K562 (cell line): ENCODE data around the gene RPTOR. TPM values are rescaled to one million over a fixed set of nuclear protein-coding genes. Genes with fewer than 3 reads are reported as not detected.

ENCODE experiments used
- CXXC5 ChIP-seq: fragments of 250-450 bp; sonication (Bioruptor Pico); IDR thresholded peaks from 2 replicates; pipeline ENCODE4 v1.8.0; 2022; ENCODE audit warnings: inconsistent platforms, mild to moderate bottlenecking, moderate library complexity
- HES1 ChIP-seq: fragments of 450-650 bp; IDR thresholded peaks from 2 replicates; pipeline ENCODE4 v1.6.1; 2016; ENCODE audit warnings: low read depth, mild to moderate bottlenecking, moderate library complexity
- MYNN ChIP-seq, 2 experiments: sonication (generic); formaldehyde crosslinking in 1 of 2; IDR thresholded peaks; 2 replicates each; pipeline versions ENCODE4 v1.5.0 to v1.6.1; 2016 to 2020; ENCODE audit warnings: antibody characterized with exemption in 1 of 2, missing genetic modification reagents in 1 of 2
- NBN ChIP-seq: fragments of 450-650 bp; IDR thresholded peaks from 2 replicates; pipeline ENCODE4 v1.6.1; 2016; ENCODE audit warnings: low read depth, mild to moderate bottlenecking
- RBM22 ChIP-seq: fragments of 200-400 bp; formaldehyde crosslinking; IDR thresholded peaks from 2 replicates; pipeline ENCODE4 v1.6.1; 2018; ENCODE audit warnings: low read length, low read depth; ENCODE audit not compliant: poor library complexity, severe bottlenecking
- SIRT6 ChIP-seq: IDR thresholded peaks from one replicate; pipeline ENCODE4 v1.6.1; 2012; ENCODE audit warnings: low read depth, mild to moderate bottlenecking, control low read depth, inconsistent platforms, low read length, moderate library complexity
- SIX5 ChIP-seq, 2 experiments: IDR thresholded peaks; 2 replicates each; pipeline ENCODE4 v1.6.1; 2011; ENCODE audit warnings: low read length in 2 of 2, borderline replicate concordance in 1 of 2, low read depth in 1 of 2, mild to moderate bottlenecking in 1 of 2, moderate library complexity in 1 of 2; ENCODE audit not compliant: insufficient read depth in 1 of 2
- SMARCA5 ChIP-seq: fragments of 450-650 bp; IDR thresholded peaks from 2 replicates; pipeline ENCODE4 v1.6.1; 2016
- SMARCB1 ChIP-seq: IDR thresholded peaks from 2 replicates; pipeline ENCODE4 v1.6.1; 2011; ENCODE audit warnings: improper control_type of control experiment, low read depth; ENCODE audit not compliant: insufficient read length
- TAF9B ChIP-seq: fragments of 450-650 bp; IDR thresholded peaks from 2 replicates; pipeline ENCODE4 v1.6.1; 2018; ENCODE audit warnings: mild to moderate bottlenecking; ENCODE audit not compliant: partially characterized antibody
- VEZF1 ChIP-seq: fragments of 200-800 bp; sonication (Bioruptor generic); IDR thresholded peaks from 2 replicates; pipeline ENCODE4 v1.6.1; 2017; ENCODE audit warnings: missing genetic modification characterization, missing compliant biosample characterization
- ZBTB34 ChIP-seq: fragments of 250-450 bp; sonication (Bioruptor Pico); IDR thresholded peaks from 2 replicates; pipeline ENCODE4 v1.8.0; 2021; ENCODE audit warnings: mild to moderate bottlenecking, moderate library complexity
- ZBTB40 ChIP-seq, 2 experiments: fragments of 450-650 bp in 1 of 2; sonication (generic) in 1 of 2; formaldehyde crosslinking in 1 of 2; IDR thresholded peaks; 2 replicates each; pipeline versions ENCODE4 v1.7.1 to v1.9.0; 2016 to 2022; ENCODE audit warnings: inconsistent platforms in 1 of 2, mild to moderate bottlenecking in 1 of 2, missing genetic modification reagents in 1 of 2
- ZKSCAN3 ChIP-seq: fragments of 250-450 bp; sonication (Bioruptor Pico); IDR thresholded peaks from 2 replicates; pipeline ENCODE4 v1.4.0; 2020
- ZNF354B ChIP-seq: fragments of 250-450 bp; sonication (Bioruptor Pico); IDR thresholded peaks from 2 replicates; pipeline ENCODE4 v1.4.0; 2020
- polyA plus RNA-seq, 8 experiments: library from polyadenylated mRNA; depleted of rRNA in 4 of 8; stranded (reverse) in 5 of 8; unstranded in 3 of 8; fragments of >200 nt; fragmentation: Nextera tagmentation in 2 of 8; fragmentation: Illumina TruSeq in 1 of 8; extraction: Ambion mirVana in 2 of 8; extraction: Trizol in 1 of 8; gene quantifications; 2 replicates each; pipeline versions ENCODE4 v1.2.1 to v1.2.3, GENCODE V29; 2011 to 2014; ENCODE audit warnings: inconsistent platforms in 1 of 8, missing spikeins in 1 of 8
- total RNA-seq, 7 experiments: library from RNA; depleted of rRNA in 6 of 7; stranded (reverse); fragments of >200 nt in 6 of 7; fragmentation: Illumina TruSeq in 2 of 7; extraction: Trizol in 2 of 7; gene quantifications; 2 replicates each; pipeline versions ENCODE4 v1.2.1 to v1.2.3, GENCODE V29; 2011 to 2021; ENCODE audit warnings: low replicate concordance in 1 of 7

The RPTOR gene
- total and polyA plus RNA-seq, 9 of the 15 experiments (the other 6 are each of a cell fraction or from before 2014, with no cell fraction given), result 0.24 to 54.1 (median 10.2) TPM

GRCh38 chr17:80980397-80981061, 435.9 kb downstream of the RPTOR start (continued):
- TF ChIP-seq MYNN (IDR thresholded peaks at IDR 0.05) (no peak), MYNN (CRISPR knock-in tag; IDR thresholded peaks at IDR 0.05) (no peak), HES1 (no peak), ZBTB34 (CRISPR knock-in tag) (no peak), TAF9B (no peak), SMARCB1 (no peak), ZBTB40 (IDR thresholded peaks at IDR 0.05) (no peak), ZBTB40 (CRISPR knock-in tag; IDR thresholded peaks at IDR 0.05) (no peak), NBN (0 out of 2 replicates have a peak, but pooled peaks have one; percentile 29), SMARCA5 (peak; percentile 21; the same call in 1 of the 2 replicates), ZKSCAN3 (CRISPR knock-in tag) (no peak), CXXC5 (no peak), VEZF1 (CRISPR knock-in tag) (no peak), SIX5 (IDR thresholded peaks at IDR 0.05; ENCODE audit: borderline replicate concordance in 1 of 2, insufficient read depth in 1 of 2, low read depth in 1 of 2, low read length in 2 of 2) (no peak), RBM22 (no peak), SIRT6 (no peak), ZNF354B (CRISPR knock-in tag) (no peak)
